Heart left ventricle (tissue), 13 donors: Measurements from ENCODE around the gene GLG1.

Experiments
- POLR2A ChIP-seq, 2 donors: fragments of 450-650 bp; IDR thresholded peaks; one replicate each; pipeline ENCODE4 v1.6.1; 2017; ENCODE audit warnings: antibody characterized with exemption in 2 of 2, mild to moderate bottlenecking in 2 of 2, moderate library complexity in 2 of 2
- TF ChIP-seq, protein P1 (sequence below), 12 donors: fragments of 200-600 bp; sonication (generic) in 4 of 12; IDR thresholded peaks; one replicate each; pipeline versions ENCODE4 v1.5.0 to v1.8.0; 2018 to 2022; ENCODE audit warnings: antibody characterized with exemption in 12 of 12, mild to moderate bottlenecking in 5 of 12
- donor health status: ischemic (EF 13 %, LVEDD 7.1; RV severe dilation, severe dysfunction).
- donor health status: DM: no; HTN: yes; CAD: no.
- donor health status: DM: no; HTN: no; CAD: no.
- donor health status: ischemic (EF 25% LVEDD 6.9; RV normal size, moderate dysfunction).
- donor health status: ischemic (EF 25% LVEDD 5.7; RV mildly dilated, moderate dysfunction).
- donor health status: ischemic (EF 35%, LVEDD 5.7; RV mildly dilated, moderate dysfunction).
- donor health status: nonischemic (EF 11% LVEDD 7.7; RV severe dilation, severe dysfunction).
- donor health status: DM: yes; HTN: yes; CAD: no.
- donor health status: PGD.
- donor health status: ischemic (EF 29% LVEDD 5.4; RV normal size, mild dysfunction).
- donor health status: nonischemic (EF 23%, LVEDD 6.1; RV moderate dilation, normal function).

DNA sequence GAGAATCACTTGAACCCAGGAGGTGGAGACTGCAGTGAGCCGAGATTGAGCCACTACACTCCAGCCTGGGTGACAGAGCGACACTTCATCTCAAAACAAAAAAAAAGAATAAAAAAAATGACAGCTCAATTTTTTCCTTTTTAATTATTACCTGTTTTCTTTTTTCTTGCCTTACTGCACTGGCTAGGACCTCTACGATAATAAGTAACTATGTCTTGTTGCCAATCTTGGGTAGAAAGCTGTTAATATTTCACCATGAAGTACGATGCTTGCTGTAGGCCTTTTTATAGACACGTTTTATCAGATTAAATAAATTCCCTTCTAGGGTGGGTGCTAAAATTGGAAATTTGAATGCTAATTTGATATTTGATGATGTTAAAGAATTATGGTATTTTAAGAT lies 82.8 kb downstream of the GLG1 start:
- TF ChIP-seq, protein P1, sequence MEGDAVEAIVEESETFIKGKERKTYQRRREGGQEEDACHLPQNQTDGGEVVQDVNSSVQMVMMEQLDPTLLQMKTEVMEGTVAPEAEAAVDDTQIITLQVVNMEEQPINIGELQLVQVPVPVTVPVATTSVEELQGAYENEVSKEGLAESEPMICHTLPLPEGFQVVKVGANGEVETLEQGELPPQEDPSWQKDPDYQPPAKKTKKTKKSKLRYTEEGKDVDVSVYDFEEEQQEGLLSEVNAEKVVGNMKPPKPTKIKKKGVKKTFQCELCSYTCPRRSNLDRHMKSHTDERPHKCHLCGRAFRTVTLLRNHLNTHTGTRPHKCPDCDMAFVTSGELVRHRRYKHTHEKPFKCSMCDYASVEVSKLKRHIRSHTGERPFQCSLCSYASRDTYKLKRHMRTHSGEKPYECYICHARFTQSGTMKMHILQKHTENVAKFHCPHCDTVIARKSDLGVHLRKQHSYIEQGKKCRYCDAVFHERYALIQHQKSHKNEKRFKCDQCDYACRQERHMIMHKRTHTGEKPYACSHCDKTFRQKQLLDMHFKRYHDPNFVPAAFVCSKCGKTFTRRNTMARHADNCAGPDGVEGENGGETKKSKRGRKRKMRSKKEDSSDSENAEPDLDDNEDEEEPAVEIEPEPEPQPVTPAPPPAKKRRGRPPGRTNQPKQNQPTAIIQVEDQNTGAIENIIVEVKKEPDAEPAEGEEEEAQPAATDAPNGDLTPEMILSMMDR (IDR thresholded peaks at IDR 0.05), result no peak
- TF ChIP-seq POLR2A (IDR thresholded peaks at IDR 0.05), result no peak
